ENCODE results near the gene OSBPL7.

The OSBPL7 gene, protein sequence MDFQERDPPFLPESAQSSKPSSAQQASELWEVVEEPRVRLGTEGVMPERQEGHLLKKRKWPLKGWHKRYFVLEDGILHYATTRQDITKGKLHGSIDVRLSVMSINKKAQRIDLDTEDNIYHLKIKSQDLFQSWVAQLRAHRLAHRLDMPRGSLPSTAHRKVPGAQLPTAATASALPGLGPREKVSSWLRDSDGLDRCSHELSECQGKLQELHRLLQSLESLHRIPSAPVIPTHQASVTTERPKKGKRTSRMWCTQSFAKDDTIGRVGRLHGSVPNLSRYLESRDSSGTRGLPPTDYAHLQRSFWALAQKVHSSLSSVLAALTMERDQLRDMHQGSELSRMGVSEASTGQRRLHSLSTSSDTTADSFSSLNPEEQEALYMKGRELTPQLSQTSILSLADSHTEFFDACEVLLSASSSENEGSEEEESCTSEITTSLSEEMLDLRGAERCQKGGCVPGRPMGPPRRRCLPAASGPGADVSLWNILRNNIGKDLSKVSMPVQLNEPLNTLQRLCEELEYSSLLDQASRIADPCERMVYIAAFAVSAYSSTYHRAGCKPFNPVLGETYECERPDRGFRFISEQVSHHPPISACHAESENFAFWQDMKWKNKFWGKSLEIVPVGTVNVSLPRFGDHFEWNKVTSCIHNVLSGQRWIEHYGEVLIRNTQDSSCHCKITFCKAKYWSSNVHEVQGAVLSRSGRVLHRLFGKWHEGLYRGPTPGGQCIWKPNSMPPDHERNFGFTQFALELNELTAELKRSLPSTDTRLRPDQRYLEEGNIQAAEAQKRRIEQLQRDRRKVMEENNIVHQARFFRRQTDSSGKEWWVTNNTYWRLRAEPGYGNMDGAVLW

DNA sequence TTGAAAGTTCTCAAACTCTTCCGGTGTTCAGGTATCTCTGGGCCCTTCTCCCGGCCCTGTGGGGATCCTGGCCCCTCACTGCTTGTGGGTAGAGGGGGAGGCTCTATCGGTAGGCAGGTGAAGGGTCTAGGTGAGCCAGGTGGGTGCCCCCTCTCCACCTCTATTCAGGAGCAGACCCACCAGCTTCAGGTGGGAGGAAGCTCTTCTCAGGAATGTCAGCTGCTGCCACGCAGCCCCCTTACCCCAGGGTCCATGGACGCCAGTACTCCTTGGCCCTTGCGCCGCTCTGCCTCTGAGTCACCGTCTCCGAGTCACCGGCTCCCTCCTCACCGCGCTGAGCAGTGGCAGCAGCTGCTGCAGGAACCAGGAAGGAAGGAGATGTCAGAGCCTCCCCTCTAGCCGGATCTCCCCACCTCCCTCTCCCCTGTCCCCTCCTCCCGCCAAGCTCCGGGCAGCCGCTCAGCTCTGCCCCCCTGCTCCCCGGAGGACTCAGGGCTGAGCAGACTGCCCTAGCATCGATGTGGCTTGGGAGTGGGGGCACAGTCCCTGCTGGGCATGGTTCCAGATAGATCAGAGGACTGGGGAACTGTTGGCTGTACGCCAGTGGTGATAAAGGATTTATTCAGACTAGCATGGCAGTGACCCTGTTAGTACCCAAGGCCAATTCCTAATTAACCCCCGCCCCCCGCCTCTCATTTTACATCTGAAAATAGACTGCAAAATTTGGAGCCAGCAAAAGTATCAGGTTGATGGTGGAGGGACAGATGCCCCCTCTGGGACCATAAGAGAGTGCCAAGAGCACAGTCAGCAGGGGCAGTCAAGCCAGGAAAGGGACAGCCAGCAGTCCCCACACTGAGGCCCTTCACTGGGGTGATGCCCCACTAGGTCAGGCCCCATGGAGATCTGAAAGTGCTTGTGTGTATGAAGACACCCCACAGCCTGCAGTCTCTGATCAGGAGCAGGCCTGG, at the start of gene OSBPL7:
OSBPL7 (minus strand) TSS at position 371 of the 968 bp plus-strand sequence. CDS start 1,516 bp downstream, outside the sequence.
- DNase-seq (ENCODE audit: low read depth, low spot score): peak; percentile 68

DNA sequence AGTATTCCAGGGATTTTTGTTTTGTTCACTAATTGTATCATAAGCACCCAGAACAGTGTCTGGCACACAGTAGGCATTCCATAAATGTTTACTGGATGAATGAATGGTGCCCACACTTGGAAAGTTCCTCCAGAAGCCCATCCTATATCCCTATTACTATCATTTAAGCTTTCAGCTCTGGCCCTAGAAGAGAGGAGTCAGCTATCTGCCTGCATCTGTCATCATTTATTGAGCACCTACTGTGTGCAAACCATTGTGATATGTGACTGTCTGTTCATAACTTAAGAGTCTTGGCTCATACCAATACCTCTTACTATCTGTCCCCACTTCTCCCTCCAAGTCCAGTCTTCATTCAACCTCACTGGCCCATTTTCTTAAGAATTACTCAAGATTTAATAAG, 49.5 kb upstream of the OSBPL7 start:
- DNase-seq (ENCODE audit: low read depth, low spot score): no peak

DNA sequence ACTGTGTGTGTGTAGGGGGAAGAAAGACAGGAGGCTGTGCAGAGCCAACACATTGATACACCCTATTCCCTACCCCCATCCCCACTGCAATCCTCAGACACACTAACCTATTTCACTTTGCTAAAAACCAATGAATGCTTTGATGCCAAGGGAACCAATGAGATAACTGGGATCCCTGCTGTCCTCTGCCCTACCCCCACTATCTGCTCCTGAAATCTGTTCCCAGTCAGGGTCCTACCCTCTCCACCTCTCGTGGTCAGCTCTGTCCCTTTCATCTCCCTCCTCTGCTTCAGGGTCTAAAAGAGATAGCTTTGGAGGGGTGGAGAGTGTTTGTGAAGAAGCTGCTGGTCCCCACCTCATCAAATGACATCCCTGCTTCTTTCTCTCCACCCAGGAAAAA, 48.5 kb upstream of the OSBPL7 start:
- peak; percentile 66 for DNase-seq (ENCODE audit: low read depth, low spot score)

DNA sequence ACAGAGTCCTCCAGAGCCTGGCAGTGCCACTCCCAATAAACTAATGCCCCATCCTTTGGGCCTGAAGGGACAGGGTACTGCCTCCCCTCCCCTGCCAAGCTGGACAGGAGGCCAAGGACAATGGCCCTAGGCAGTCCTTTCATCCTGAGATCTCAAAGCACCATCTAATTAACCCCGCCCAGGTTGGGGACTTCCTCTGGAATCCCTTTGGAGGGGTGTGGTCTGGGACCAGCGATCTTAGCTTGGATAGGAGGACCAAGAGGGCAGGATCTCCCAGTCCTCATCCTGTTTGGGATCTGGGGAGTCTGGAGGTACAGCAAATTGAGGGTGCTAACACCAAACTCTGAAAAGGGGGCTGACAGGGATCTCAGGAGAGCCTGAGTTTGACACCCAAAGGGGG, 47.5 kb upstream of the OSBPL7 start:
- peak; percentile 79 for DNase-seq (ENCODE audit: low read depth, low spot score)

DNA sequence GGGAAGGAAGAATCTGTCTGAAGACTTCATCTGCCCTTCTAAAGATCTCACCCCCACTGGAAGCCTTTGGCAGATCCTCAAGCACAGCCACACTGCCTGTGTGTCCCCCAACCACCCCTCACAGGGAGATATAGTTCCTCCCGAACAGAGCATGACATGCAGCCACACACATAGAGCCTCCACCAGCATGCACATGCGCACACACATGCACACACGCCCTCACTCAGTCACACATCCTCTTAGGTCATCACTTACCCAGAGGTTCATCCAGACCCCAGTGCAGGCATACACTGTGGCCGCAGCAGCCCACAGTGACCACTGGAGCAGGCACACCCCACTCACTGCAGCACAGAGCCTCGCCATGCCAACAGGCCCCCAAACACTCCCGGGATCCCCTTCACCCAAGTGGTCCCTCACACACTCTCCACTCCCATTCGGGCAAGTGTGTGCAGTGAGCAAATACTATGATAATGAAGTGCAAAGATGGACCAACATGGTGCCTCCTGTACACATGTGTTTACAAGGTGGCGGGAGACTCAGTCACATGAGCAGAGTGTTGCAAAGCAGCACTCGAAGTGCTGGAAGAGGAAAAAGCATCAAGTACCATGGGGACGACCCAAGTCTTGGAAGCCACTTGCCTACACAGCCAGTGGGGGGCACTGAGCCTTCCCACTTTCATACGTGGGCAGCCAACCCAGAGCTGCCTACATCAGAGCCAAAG, 46.4 kb upstream of the OSBPL7 start:
- no peak for DNase-seq (ENCODE audit: low read depth, low spot score)

DNA sequence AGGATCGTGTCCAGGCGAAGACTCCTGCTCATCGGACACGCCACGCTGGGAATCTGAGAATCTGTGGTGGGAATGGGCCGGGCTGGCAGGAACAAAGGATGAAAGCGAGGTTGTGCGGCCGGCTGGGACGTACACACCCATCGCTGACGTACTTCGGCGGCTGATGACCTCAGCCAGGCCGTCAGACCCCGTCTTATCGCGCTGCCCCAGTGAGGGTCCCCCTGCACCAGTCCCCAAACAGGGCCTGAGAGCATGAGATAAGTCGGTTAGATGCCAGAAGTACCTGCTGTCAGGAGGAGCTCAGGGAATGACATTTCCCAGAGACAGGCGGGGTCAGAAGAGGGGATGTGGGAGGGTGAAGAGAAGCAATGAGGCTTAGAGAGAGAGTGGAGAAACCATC, 45.3 kb upstream of the OSBPL7 start:
- peak; percentile 80 for DNase-seq (ENCODE audit: low read depth, low spot score)

DNA sequence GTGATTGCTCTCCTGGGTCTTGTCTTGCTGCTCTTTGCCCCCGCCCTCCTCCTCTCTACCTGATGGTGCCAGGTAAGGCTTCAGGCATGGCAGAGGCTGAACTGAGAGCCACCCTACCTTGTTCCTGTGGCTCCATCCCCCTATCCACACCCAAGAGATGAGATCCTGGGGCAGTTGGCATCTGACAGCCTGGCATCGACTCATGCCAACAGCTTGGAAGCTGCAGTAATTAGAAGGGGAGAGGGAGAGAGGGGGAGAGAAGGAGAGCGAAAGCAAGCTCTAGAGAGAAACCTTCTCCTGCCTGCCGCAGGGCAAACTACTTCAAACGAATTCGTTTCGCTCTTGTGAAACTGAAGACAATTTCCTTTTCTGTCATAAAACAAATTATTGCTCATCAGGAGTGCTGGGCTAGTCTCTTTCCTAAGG, 43.2 kb upstream of the OSBPL7 start:
- DNase-seq (ENCODE audit: low read depth, low spot score): no peak

DNA sequence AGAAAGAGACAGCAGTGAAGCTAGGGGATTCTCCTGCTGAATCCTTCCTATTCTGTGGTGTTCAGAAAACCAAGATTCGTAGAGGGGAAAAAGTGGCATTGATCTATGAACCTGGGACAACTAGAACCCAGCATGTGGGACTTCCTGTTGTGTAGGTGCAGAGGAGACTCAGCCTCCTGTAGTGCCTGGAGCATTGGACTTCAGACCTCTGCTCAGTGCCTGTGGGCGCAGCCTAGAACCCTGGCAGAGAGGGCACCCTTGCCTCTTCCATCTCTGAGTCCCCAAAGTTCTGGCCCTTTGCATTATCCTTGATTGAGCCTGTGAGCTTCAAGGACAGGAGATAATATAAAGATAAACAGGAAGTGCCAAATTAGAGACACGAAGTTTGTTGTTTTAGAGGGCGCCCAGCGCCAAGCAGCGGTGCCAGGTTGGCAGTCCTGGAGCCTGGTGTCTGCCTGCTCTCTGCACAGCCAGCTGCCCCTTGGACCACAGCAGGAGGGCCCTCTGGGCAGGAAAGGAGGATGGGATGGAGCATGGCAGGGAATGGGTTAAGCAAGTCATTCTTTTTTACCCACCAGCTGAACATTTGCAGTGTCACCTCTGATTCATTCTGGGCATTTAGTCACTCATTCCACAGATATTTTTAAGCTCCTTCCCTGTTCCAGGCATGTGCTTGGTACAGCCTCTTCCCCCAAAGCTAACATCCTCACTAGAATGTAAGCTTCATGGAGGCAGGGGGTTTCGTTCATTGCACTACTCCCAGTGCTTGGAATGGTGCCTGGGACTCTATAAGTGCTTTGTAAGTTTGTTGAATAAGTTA, 41.2 kb upstream of the OSBPL7 start:
- DNase-seq (ENCODE audit: low read depth, low spot score): no peak

DNA sequence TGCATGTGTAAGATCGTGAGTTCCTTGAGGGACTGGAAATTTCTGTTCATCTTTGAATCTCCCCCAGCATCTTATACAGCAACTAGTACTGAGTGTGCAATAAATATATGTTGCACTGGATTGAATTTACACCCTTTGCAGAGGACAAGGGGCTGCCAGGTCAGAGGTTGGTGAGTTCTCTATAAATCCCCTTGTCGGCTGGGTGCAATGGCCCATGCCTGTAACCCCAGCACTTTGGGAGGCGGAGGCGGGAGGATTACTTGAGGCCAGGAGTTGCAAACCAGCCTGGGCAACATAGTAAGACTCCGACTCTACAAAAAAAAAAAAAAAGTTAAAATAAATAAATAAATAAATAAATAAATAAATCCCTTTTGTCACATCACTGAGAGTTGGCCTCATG, 38.8 kb upstream of the OSBPL7 start:
- no peak for DNase-seq (ENCODE audit: low read depth, low spot score)

DNA sequence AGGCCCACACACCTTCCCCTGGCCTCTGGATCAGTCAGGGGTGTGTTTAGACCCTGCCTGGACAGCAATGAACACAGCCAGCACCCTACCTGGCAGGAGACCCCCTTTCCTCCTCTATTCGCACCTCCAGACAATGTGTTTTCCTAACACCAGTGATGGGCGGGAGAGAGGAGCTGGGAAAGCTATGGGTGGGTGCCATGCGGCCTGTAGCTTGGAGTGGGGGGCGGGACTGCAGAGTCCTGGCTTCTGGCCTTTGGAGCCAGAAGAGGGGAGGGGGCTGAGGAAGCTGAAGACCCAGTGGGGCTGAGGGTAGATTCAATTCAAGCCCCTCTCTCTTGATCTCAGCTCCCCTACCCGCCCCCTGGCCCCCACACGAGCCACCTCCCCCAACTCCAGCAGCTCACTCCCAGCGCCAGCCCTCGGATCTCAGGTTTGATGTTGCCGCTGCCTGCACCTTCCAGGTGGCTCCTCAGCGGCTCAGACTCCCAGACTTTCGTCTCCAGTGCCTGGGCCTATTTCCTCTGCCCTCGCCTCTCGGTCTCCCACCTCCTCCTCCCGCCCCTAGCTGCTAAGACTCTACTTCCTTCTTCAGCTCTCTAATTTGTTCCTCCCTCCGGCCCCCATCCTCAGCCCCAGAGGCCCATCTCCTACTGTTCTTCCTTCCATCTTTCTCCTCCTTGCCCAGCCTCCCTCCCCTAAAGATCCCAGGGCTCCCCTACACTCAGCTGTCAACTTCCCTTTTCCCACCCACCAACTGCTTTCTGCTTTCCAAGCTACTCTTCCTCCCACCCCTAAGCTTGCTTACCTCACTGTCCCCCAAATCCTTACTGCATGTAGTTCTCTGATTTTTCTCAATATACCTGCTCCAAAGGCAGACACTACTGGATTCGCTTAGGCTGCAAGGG, 36.2 kb upstream of the OSBPL7 start:
- DNase-seq (ENCODE audit: low read depth, low spot score): no peak

DNA sequence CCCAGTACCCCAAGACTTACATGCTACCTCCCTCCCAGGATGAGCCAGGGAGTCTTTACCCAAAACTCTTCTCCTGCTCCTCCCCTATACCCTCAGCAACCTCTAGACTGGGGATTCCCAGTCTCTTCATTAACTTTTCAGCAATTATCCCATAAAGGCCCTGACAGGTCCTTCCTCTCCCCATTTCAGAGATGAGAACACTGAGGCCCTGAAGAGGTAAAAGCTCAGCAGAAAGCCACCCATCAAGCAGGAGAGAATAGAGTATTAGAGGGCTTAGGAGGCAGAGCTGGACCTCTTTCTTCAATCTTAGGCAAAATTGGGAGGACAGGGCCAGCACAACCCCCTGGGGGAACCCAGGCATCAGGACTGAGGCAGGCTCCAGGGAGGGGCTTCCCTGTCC, 35.2 kb upstream of the OSBPL7 start:
- no peak for DNase-seq (ENCODE audit: low read depth, low spot score)

DNA sequence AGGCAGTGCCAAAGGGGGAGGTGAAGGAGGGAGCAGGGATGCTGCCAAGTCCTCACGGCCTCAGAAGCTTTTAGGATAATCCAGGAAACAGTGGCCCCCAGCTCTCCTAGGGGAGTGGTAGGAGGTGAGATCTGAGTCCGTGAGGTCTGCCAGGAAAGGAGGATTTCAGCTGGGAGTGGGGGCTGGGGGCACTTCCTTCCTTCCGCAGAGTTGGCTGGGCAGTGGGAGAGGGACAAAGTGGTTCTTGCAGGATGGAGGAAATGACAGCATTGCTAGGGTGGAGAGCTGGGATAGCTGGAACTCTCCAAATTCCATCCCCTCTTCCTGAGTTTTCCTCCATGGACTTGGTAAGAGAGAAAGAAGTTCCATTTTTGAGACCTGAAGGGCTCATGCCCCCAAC, 34.1 kb upstream of the OSBPL7 start:
- no peak for DNase-seq (ENCODE audit: low read depth, low spot score)

DNA sequence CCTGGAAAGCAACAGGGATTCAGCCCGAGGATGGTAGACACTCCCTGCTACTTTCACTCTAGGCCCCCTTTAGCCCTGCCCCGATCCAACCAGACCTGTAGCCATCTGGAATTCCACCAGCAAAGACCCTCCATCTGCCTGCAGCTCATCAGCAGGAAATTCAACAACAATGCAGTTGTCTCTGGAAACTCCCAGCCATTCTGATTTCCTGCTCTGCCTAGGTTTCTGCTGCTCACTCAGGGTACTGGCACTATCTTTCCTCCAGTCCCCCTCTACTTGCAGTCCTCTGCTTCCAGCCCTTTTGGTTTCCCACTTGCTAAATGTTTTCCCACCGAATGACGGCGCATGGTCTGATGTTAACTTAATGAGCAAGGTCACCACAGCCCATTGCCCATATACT, 32.0 kb upstream of the OSBPL7 start:
- no peak for DNase-seq (ENCODE audit: low read depth, low spot score)

DNA sequence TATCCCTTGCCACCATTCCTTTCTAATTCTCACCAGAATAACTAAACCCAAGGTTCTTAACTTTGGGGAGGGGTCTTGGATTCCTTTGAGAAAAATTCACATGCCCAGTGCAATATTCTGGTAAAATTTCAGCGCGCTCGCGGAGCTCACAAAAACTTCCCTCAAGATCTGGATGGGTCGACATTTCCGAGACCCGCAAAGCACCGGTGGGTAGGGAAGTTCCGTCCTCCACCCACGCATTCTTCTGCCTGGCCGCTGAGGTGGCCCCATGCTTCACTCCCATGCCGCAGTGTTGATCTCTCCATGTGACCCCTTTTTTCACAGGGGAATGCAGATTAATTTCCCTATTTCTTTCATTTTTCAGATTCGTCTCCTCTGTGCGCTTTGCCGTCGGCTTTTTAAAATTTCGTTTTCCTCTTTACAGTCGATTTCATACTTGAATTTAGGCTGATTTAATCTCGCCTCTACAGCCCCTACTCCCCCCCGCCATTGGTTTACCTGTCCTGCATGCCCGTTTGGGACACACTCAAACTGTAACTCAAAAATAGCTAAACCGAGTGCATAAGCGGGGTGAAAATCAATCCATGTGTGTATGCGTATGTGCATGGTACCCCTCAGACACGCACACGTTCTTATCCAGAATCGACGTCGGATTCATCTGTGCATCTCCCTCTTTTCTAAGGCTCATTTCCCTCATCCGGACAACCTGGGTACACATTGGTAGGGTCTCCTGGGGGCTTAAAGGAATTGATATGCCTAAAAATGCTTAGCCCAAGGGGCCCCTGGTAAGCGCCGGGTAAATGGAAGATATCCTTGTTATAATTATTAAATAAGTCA, 30.7 kb upstream of the OSBPL7 start:
- DNase-seq (ENCODE audit: low read depth, low spot score): no peak

DNA sequence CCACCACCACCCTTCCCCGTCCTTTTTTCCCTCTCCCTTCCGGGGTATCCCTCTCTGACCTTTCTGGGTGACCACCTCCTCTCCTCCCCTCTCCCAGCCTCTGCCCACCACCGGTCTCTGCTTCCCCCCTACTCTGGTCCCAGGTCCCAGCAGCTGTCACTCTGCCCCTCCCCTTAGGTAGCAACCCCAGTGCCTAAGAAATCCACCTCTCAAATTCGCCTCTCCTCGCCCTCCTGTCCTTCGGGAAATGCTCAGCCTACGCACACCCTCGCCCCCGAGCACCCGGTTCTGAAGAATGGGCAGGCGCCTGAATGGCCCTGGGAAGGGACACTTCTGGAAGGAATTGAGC, 30.1 kb upstream of the OSBPL7 start:
- no peak for DNase-seq (ENCODE audit: low read depth, low spot score)

DNA sequence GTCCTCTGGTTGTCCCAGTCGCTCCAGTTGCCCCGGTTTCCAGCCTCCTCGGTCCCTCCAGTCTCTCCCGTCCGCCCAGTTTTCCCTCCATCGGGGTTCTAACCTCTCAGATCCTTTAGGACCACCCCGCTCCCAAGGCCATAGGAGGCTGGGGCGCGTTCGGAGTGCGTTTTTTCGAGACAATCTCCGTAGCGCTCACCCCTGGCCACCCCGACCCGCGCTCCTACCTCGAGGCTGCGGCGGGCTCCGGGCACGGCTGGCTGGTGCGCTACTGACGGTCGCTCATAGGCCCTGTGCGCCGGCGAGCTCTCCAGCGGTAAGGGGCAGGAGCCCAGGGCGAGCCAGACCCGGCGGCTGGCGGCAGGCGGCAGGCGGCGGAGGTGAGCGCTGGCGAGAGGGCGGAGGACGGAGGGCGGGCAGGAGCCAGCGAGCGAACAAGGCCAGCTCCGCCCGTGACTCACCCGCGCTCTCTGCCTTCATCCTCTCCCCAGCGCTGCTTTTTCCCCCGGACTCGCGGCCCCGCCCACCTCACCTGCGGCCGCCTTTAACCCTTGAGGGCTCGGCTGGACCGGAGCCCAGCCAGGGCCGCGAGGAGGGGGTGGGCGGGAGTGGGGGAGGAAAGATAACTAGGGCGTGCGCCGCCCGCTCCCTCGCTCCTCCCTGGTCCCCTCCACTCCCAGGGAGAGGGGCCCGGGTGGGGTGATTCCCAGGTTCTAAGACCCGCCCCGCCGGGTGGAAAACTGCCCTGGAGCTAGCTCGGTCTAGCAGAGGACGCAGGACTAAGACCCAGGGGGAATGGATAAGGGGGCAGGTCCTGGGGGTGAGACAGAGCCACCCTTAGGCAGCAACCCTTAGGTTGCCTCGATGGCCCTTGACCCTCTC, 29.3 kb upstream of the OSBPL7 start, which contains the start of gene SP6:
SP6 (minus strand) TSS at position 472 of the 882 bp plus-strand sequence. CDS start 2,734 bp downstream, outside the sequence.
- peak; percentile 93 for DNase-seq (ENCODE audit: low read depth, low spot score)

DNA sequence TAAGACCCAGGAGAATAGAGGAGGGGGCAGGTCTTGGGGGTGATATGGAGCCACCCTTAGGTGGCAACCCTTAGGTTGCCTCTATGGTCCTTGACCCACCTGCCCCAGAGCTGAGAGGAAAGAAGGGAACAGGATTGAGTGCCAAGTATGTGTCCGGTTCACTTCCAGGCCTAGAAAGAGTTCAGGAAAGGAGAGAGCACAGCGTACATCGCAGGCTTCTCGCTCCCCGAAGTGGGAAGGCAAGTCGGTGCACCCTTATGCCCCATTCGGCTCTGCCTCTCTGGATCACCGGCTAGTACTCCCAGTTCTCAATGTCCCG, 28.7 kb upstream of the OSBPL7 start:
- DNase-seq (ENCODE audit: low read depth, low spot score): no peak
